Measurements from ENCODE around the gene SYT1.
A peak's percentile ranks its signal among the peaks of the same experiment; 100 is the strongest.

DNA sequence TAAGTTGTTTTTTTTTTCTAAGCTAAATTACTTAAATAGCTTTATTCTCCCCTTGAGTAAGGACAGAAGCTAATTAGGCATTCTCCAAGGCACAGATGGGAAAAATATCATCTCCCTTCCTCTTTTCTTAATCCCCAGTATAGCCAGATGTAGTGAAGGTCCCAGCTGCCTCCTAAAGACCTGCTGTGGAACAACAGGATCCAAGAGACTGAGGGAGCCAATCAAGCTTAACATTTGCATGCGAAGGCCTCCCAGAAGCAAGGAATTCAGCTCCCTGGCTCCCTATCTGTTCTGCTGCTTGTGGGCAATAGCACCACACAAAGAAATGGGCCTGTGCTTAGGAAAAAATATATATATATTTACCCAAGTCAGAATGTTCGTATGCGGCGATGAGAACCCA is 255.2 kb downstream of the SYT1 start:
- TF ChIP-seq EZH2 (IDR thresholded peaks at IDR 0.05) (no peak), EZH2phosphoT487 (IDR thresholded peaks at IDR 0.05; ENCODE audit: borderline replicate concordance) (no peak), SP1 (IDR thresholded peaks at IDR 0.05; ENCODE audit: low read depth) (no peak), RAD21 (IDR thresholded peaks at IDR 0.05; ENCODE audit: low read depth) (peak; percentile 26; the same call in 1 of the 2 replicates), ZNF274 (IDR thresholded peaks at IDR 0.05; ENCODE audit: low read depth, low read length) (no peak), JUND (IDR thresholded peaks at IDR 0.05) (no peak), POLR2A (IDR thresholded peaks at IDR 0.05; ENCODE audit: borderline replicate concordance, extremely low read depth, insufficient read depth, insufficient read length) (no peak), SIN3A (IDR thresholded peaks at IDR 0.05; ENCODE audit: low read depth) (no peak)
- TF ChIP-seq, protein P1, sequence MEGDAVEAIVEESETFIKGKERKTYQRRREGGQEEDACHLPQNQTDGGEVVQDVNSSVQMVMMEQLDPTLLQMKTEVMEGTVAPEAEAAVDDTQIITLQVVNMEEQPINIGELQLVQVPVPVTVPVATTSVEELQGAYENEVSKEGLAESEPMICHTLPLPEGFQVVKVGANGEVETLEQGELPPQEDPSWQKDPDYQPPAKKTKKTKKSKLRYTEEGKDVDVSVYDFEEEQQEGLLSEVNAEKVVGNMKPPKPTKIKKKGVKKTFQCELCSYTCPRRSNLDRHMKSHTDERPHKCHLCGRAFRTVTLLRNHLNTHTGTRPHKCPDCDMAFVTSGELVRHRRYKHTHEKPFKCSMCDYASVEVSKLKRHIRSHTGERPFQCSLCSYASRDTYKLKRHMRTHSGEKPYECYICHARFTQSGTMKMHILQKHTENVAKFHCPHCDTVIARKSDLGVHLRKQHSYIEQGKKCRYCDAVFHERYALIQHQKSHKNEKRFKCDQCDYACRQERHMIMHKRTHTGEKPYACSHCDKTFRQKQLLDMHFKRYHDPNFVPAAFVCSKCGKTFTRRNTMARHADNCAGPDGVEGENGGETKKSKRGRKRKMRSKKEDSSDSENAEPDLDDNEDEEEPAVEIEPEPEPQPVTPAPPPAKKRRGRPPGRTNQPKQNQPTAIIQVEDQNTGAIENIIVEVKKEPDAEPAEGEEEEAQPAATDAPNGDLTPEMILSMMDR (IDR thresholded peaks at IDR 0.05 in 2 of 3, conservative IDR thresholded peaks at IDR 0.05 in 1 of 3; ENCODE audit: borderline replicate concordance in 1 of 3, insufficient read depth in 1 of 3, low read depth in 2 of 3, low read length in 2 of 3), result 0 out of 6 replicates have a peak, but pooled peaks of 1 of the 3 experiments have one; percentile 10
- TF ChIP-seq, protein P2, sequence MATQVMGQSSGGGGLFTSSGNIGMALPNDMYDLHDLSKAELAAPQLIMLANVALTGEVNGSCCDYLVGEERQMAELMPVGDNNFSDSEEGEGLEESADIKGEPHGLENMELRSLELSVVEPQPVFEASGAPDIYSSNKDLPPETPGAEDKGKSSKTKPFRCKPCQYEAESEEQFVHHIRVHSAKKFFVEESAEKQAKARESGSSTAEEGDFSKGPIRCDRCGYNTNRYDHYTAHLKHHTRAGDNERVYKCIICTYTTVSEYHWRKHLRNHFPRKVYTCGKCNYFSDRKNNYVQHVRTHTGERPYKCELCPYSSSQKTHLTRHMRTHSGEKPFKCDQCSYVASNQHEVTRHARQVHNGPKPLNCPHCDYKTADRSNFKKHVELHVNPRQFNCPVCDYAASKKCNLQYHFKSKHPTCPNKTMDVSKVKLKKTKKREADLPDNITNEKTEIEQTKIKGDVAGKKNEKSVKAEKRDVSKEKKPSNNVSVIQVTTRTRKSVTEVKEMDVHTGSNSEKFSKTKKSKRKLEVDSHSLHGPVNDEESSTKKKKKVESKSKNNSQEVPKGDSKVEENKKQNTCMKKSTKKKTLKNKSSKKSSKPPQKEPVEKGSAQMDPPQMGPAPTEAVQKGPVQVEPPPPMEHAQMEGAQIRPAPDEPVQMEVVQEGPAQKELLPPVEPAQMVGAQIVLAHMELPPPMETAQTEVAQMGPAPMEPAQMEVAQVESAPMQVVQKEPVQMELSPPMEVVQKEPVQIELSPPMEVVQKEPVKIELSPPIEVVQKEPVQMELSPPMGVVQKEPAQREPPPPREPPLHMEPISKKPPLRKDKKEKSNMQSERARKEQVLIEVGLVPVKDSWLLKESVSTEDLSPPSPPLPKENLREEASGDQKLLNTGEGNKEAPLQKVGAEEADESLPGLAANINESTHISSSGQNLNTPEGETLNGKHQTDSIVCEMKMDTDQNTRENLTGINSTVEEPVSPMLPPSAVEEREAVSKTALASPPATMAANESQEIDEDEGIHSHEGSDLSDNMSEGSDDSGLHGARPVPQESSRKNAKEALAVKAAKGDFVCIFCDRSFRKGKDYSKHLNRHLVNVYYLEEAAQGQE (IDR thresholded peaks at IDR 0.05; ENCODE audit: low read depth), result no peak

All from HCT116 (cell line).